Colonic mucosa (tissue), 4 donors: ENCODE measurements around the gene PLEKHH2. TPM values are rescaled to one million over a fixed set of nuclear protein-coding genes. Genes with fewer than 3 reads are reported as not detected.
"Not testable (repeated sequence)": the region's sequence is repeated elsewhere in the genome, so short reads cannot be mapped to it uniquely, and the experiment has no call there.

Source experiments
- DNase-seq: peaks from one replicate; pipeline ENCODE4 v3.0.0-alpha.2; 2020
- H3K27ac ChIP-seq: fragments of 200-600 bp; one replicate; pipeline ENCODE4 v1.8.0; 2021
- H3K27me3 ChIP-seq: fragments of 200-600 bp; one replicate; pipeline ENCODE4 v1.8.0; 2021
- H3K36me3 ChIP-seq: fragments of 200-600 bp; one replicate; pipeline ENCODE4 v1.8.0; 2021
- H3K4me1 ChIP-seq: fragments of 200-600 bp; one replicate; pipeline ENCODE4 v1.8.0; 2021; ENCODE audit warnings: mild to moderate bottlenecking
- H3K4me3 ChIP-seq: fragments of 200-600 bp; one replicate; pipeline ENCODE4 v1.8.0; 2021
- H3K9ac ChIP-seq, 2 donors: one replicate each; pipeline ENCODE4 v1.7.0; 2013; ENCODE audit warnings: control low read depth in 2 of 2, low read depth in 2 of 2, low read length in 2 of 2
- H3K9me3 ChIP-seq: fragments of 200-600 bp; one replicate; pipeline ENCODE4 v1.8.0; 2021
- CTCF ChIP-seq: fragments of 200-600 bp; IDR thresholded peaks from one replicate; pipeline ENCODE4 v1.8.0; 2022; ENCODE audit warnings: antibody characterized with exemption, mild to moderate bottlenecking
- intact Hi-C: fragments of 100-400 bp; cut with DNase I; formaldehyde crosslinking; loops from one replicate; pipeline ENCODE4 v1.14.1; 2022
- total RNA-seq, 2 donors: library from RNA; stranded (reverse); fragmentation: NEBNext Ultra II Directional in 1 of 2; extraction: Animal tissue kit (Norgen Biotek cat#: 25700) in 1 of 2; gene quantifications; one replicate each; pipeline ENCODE4 v1.2.1, GENCODE V29; 2021
- donor health status: healthy.
- donor health status: DM: no; HTN: no; CAD: no.
- donor health status: DM: no; HTN: no; CAD: no.

Gene PLEKHH2
- total RNA-seq = 1 to 10 TPM; 1.6 to 5.5 TPM

GRCh38 chr2:43637030-43637803, at the start of gene PLEKHH2:
Gene PLEKHH2 (plus strand): TSS chr2:43637260. CDS start chr2:43644674, 7,414 bp downstream.
- TF ChIP-seq CTCF = no peak
- no peaks in the 10 kb centered on the region for H3K9me3 ChIP-seq
- H3K4me1 ChIP-seq = no peaks in the 10 kb centered on the region
- H3K27me3 ChIP-seq = peaks cover 6% of the 10 kb centered on the region
- DNase-seq = peak; percentile 93
- H3K27ac ChIP-seq = peak within 1 kb of the TSS; percentile 48
- H3K9ac ChIP-seq = peak within 1 kb of the TSS; percentile 56 to 59
- peak within 1 kb of the TSS; percentile 66 for H3K4me3 ChIP-seq
- intact Hi-C loops = no loop called here
- H3K36me3 ChIP-seq = no peaks in the 10 kb centered on the region

- DNase-seq = no peak
- no peaks in the 10 kb centered on the region for H3K36me3 ChIP-seq
Measured at GRCh38 chr2:43592443-43592842, 44.6 kb upstream of the PLEKHH2 start.

DNA sequence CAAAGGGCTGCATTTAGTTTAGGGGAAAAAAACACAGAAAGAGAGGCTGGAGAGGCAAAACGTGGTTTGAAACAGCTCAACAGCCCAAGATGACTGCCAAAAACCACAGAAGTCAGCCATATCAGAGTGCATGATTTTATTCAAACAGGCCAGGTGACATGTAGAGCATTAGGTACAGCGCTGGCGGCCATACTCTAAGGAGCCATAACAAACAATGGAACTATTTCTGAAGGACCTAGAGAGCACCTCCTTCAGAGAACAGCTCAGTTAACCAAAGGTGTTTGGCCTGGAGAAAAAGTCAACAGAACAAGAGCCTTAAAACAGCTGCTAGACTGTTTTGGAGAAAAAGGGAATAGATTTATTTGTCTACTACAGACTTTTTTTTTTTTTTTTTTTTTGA, 43.8 kb upstream of the PLEKHH2 start:
- no peaks in the 10 kb centered on the region for H3K9me3 ChIP-seq
- no peaks in the 10 kb centered on the region for H3K27me3 ChIP-seq
- DNase-seq = no peak
- H3K27ac ChIP-seq = no peak overlapping the region
- TF ChIP-seq CTCF = no peak
- peaks cover 7% of the 10 kb centered on the region for H3K4me1 ChIP-seq
- H3K4me3 ChIP-seq = no peak overlapping the region
- H3K9ac ChIP-seq = no peak overlapping the region
- intact Hi-C loops = no loop called here
- no peaks in the 10 kb centered on the region for H3K36me3 ChIP-seq

More at GRCh38 chr2:43592443-43592842, 44.6 kb upstream of the PLEKHH2 start:
- Histone ChIP-seq H3K27me3 (no peaks in the 10 kb centered on the region), H3K4me1 (peaks cover 7% of the 10 kb centered on the region), H3K9me3 (no peaks in the 10 kb centered on the region), H3K27ac (no peak overlapping the region), H3K9ac (no peak overlapping the region), H3K4me3 (no peak overlapping the region)
- no peak for TF ChIP-seq CTCF
- intact Hi-C loops = no loop called here

DNA sequence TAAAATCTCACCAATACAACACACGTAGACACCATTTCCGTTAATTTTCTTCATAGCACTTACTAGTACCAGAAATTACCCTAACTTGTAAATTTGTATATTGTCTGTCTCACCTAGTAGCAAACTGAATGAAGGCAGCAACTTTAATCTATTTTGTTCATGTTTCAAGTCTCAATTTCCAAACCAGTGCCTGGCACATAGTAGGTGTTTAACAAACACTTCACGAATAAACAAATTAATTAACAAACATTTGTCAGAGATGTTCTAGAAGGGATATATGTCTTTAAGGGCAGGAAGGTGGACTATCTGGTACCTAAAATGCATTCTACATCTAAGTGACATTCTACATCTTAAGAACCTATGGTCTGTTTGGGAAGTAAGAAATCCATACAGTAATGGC, 42.2 kb upstream of the PLEKHH2 start:
- no peak for TF ChIP-seq CTCF
- DNase-seq = no peak
- Histone ChIP-seq H3K4me1 (peaks cover 7% of the 10 kb centered on the region), H3K27ac (no peak overlapping the region), H3K9me3 (no peaks in the 10 kb centered on the region), H3K36me3 (no peaks in the 10 kb centered on the region), H3K27me3 (no peaks in the 10 kb centered on the region), H3K9ac (peak overlapping the region in 1 of 2 donors; percentile 87), H3K4me3 (peak overlapping the region; percentile 80)
- intact Hi-C loops = no loop called here

- intact Hi-C loops = no loop called here
Measured at GRCh38 chr2:43595603-43596412, 41.3 kb upstream of the PLEKHH2 start, which contains the start of gene THADA. Gene THADA (minus strand): TSS chr2:43596038. CDS start chr2:43592392, 3,646 bp downstream.

DNA sequence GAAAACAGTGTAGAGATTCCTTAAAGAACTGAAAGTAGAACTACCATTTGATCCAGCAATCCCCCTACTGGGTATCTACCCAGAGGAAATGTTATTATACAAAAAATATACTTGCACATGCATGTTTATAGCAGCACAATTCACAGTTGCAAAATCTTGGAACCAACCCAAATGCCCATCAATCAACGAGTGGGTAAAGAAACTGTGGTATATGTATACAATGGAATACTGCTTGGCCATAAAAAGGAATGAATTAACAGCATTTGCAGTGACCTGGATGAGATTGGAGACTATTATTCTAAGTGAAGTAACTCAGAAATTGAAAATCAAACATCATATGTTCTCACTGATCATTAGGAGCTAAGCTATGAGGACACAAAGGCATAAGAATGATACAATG, 36.5 kb upstream of the PLEKHH2 start:
- intact Hi-C loops, H3K4me3 ChIP-seq, H3K36me3 ChIP-seq, H3K4me1 ChIP-seq, H3K27me3 ChIP-seq, H3K9me3 ChIP-seq, DNase-seq, H3K27ac ChIP-seq, H3K9ac ChIP-seq: not testable (repeated sequence)

More at GRCh38 chr2:43595603-43596412, 41.3 kb upstream of the PLEKHH2 start, which contains the start of gene THADA:
- Histone ChIP-seq H3K9me3 (no peaks in the 10 kb centered on the region), H3K4me3 (peak within 1 kb of the TSS; percentile 80), H3K9ac (peak within 1 kb of the TSS; percentile 79 to 87), H3K27ac (peak within 1 kb of the TSS; percentile 86), H3K4me1 (peaks cover 7% of the 10 kb centered on the region), H3K27me3 (no peaks in the 10 kb centered on the region), H3K36me3 (no peaks in the 10 kb centered on the region)
- DNase-seq = peak; percentile 99
- no peak for TF ChIP-seq CTCF
